Aorta (tissue), 5 donors: ENCODE results near the gene MYCBP2. TPM values are rescaled to one million over a fixed set of nuclear protein-coding genes. Genes with fewer than 3 reads are reported as not detected.

ENCODE experiments used
- ATAC-seq: fragments of 200-7000 bp; cut with Tn5 transposase; one replicate; pipeline ENCODE4 v1.9.1; 2022; ENCODE audit warnings: moderate library complexity; ENCODE audit not compliant: low FRiP score
- DNase-seq, 2 donors: peaks; one replicate each; pipeline ENCODE4 v3.0.0-alpha.2; 2020
- H3K27ac ChIP-seq, 2 donors: one replicate each; pipeline ENCODE4 v1.5.1; 2013; ENCODE audit warnings: low read length in 2 of 2, mild to moderate bottlenecking in 2 of 2, moderate library complexity in 2 of 2, control low read depth in 1 of 2, inconsistent platforms in 1 of 2, low read depth in 1 of 2
- H3K27me3 ChIP-seq, 2 donors: one replicate each; pipeline ENCODE4 v1.6.1; 2013; ENCODE audit warnings: control low read depth in 1 of 2, low read length in 1 of 2, mild to moderate bottlenecking in 1 of 2, moderate library complexity in 1 of 2; ENCODE audit not compliant: insufficient read depth in 2 of 2, control insufficient read depth in 1 of 2
- H3K36me3 ChIP-seq, 2 donors: one replicate each; pipeline ENCODE4 v1.6.1; 2013; ENCODE audit warnings: control low read depth in 1 of 2, low read length in 1 of 2, mild to moderate bottlenecking in 1 of 2; ENCODE audit not compliant: insufficient read depth in 2 of 2, control insufficient read depth in 1 of 2
- H3K4me1 ChIP-seq, 2 donors: one replicate each; pipeline ENCODE4 v1.6.1; 2013; ENCODE audit warnings: low read length in 2 of 2, control low read depth in 1 of 2, mild to moderate bottlenecking in 1 of 2, moderate library complexity in 1 of 2; ENCODE audit not compliant: insufficient read depth in 2 of 2, control insufficient read depth in 1 of 2
- H3K4me3 ChIP-seq, 2 donors: one replicate each; pipeline ENCODE4 v1.5.1; 2013; ENCODE audit warnings: low read length in 2 of 2, control low read depth in 1 of 2, mild to moderate bottlenecking in 1 of 2
- H3K9me3 ChIP-seq: one replicate; pipeline ENCODE4 v1.6.1; 2013; ENCODE audit warnings: mild to moderate bottlenecking, low read length; ENCODE audit not compliant: control insufficient read depth
- WGBS, 2 donors: extraction: QIAGEN DNeasy Blood & Tissue Kit; methylation state at CpG; one replicate each; pipeline ENCODE4 v1.1.7; 2013; 5-methylcytosine and 5-hydroxymethylcytosine counted together
- intact Hi-C, 2 donors: fragments of 100-400 bp; cut with DNase I; formaldehyde crosslinking; loops; one replicate each; pipeline versions ENCODE4 v1.14.2 to v1.15.0; 2022
- polyA plus RNA-seq, 2 donors: library from polyadenylated mRNA; stranded (reverse); fragments of 200-250 nt; gene quantifications; one replicate each; pipeline ENCODE4 v1.2.3, GENCODE V29; 2013
- total RNA-seq, 2 donors: library from RNA; stranded (reverse); fragmentation: NEBNext Ultra II Directional; extraction: Animal tissue kit (Norgen Biotek cat#: 25700); gene quantifications; one replicate each; pipeline ENCODE4 v1.2.1, GENCODE V29; 2021
- donor health status: healthy with polysubstance abuse.
- donor health status: Bipolar disorder and iron deficiency.
- donor health status: DM: no; HTN: no; CAD: no.
- donor health status: DM: no; HTN: no; CAD: no.
- donor health status: DM: yes; HTN: yes; CAD: no.

Gene MYCBP2
- total and polyA plus RNA-seq, 4 donors, result 8.1 to 166 (median 96.1) TPM

DNA sequence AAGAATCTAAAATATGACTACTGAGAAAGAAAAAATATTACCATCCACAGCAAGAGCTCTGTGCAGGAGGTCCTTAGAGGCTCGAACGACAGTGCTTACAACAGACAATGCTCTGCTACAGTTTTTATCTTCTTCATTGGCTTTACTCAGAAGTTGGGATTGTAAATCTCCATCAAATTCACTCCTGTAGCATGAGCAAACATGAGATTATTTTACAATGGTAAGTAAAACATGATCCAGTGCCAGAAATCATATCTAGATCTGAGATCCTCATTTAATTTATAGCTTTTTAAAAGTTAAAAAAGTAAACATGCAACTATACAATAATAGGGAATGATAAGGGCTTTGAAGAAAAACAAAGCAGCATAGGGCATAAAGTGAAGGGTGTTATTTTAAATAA lies 155.4 kb downstream of the MYCBP2 start:
- H3K9me3 ChIP-seq, result no peaks in the 10 kb centered on the region
- no peaks in the 10 kb centered on the region for H3K27me3 ChIP-seq
- peaks cover 0 to 4% of the 10 kb centered on the region in 2 donors for H3K36me3 ChIP-seq
- H3K4me3 ChIP-seq, result no peak overlapping the region
- H3K27ac ChIP-seq, result no peak overlapping the region
- intact Hi-C loops, result no loop called here
- no peaks in the 10 kb centered on the region for H3K4me1 ChIP-seq
- 93 to 96% methylated on average over 2 of the region's 2 CpGs for WGBS, 2 donors
- ATAC-seq (no peak), DNase-seq (no peak)

DNA sequence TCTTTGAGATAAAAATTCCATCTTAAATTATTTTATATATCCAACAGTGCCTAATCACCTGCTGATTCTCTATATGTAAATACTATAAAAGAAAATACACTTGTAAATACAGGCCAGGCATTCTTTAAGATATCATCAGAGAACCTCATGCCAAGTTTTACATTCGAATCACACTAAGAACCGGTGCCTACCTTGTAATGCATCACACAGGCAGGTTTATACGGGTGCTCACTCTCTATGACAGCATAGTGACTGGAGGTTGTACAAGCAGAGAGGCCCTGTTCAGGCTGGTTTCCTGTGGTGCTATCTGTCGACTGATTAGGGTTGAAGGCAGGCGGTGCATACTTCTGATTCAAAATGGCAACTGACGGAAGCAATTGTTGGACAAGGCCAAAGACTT lies 158.7 kb downstream of the MYCBP2 start:
- 90 to 92% methylated on average over 6 of the region's 6 CpGs for WGBS, 2 donors
- Histone ChIP-seq H3K27ac (no peak overlapping the region), H3K4me3 (no peak overlapping the region), H3K36me3 (peaks cover 0 to 4% of the 10 kb centered on the region in 2 donors), H3K4me1 (no peaks in the 10 kb centered on the region), H3K27me3 (no peaks in the 10 kb centered on the region), H3K9me3 (no peaks in the 10 kb centered on the region)
- ATAC-seq, result no peak
- DNase-seq, result no peak
- intact Hi-C loops, result no loop called here

DNA sequence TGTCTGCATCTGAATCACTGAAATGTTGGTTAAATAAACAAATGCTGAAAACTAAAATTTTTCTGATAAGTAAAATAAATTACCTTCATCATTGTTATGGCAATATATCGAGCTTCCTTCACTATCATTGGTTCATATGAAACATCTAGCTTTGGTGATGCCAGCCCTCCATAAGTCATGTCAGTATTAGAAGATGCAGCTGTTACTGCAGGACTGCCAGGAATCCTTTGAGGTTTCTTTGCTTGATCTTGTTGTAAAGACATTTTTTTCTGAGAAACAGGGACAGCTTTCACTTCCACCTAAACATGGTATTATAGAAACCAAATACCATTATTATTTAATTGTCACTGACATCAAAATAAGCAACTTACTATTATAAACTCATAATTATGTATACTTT lies 176.2 kb downstream of the MYCBP2 start:
- H3K4me1 ChIP-seq, result no peaks in the 10 kb centered on the region
- no peaks in the 10 kb centered on the region for H3K9me3 ChIP-seq
- peaks cover 0 to 2% of the 10 kb centered on the region in 2 donors for H3K36me3 ChIP-seq
- H3K27me3 ChIP-seq, result no peaks in the 10 kb centered on the region
- no peak overlapping the region for H3K4me3 ChIP-seq
- ATAC-seq (no peak), DNase-seq (no peak)
- WGBS, 2 donors, result 76 to 81% methylated on average over 1 of the region's 1 CpG
- intact Hi-C loops, result no loop called here
- H3K27ac ChIP-seq, result no peak overlapping the region

DNA sequence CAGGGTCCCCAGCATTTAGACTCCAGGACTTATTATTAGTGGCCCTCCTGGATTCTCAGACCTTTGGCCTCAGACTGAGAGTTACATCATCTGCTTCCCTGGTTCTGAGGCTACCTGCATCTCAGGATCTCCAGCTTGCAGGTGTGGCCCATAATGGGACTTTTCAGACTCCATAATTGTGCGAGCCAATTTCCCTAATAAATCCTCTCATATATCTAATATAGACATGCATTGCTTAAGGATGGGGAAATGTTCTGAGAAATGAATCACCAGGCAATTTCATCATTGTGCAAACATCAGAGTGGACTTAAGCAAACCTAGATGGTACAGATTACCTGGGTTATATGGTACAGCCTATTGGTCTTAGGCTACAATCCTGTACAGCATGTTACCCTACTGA lies 183.5 kb downstream of the MYCBP2 start:
- 95 to 100% methylated on average over 1 of the region's 1 CpG for WGBS, 2 donors
- Histone ChIP-seq H3K4me3 (no peak overlapping the region), H3K27ac (no peak overlapping the region), H3K27me3 (no peaks in the 10 kb centered on the region), H3K36me3 (peaks cover 7% of the 10 kb centered on the region in 2 donors), H3K4me1 (no peaks in the 10 kb centered on the region), H3K9me3 (no peaks in the 10 kb centered on the region)
- DNase-seq (no peak), ATAC-seq (no peak)
- intact Hi-C loops, result no loop called here

DNA sequence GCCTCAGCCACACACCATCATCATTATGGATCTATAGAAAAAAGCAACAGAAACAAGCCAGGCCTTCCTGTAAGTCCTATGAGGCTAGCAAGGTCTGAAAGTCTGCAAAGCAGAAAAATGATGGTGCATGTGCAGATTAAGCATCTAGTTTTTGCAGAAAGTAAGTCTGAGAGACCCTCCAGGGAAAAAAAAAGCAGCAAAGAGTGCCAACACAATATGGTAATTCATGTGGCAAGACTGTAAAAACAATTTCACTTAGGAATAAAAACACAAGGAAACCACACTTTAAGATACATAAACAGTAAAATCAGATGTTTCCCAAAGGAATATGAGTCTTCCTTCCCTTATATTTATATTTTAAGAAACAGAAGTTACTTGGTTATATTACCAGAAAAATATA lies 187.6 kb downstream of the MYCBP2 start:
- Histone ChIP-seq H3K27ac (no peak overlapping the region), H3K9me3 (no peaks in the 10 kb centered on the region), H3K36me3 (peaks cover 7% of the 10 kb centered on the region in 2 donors), H3K27me3 (no peaks in the 10 kb centered on the region), H3K4me1 (no peaks in the 10 kb centered on the region), H3K4me3 (no peak overlapping the region)
- DNase-seq (no peak), ATAC-seq (no peak)
- intact Hi-C loops, result no loop called here

DNA sequence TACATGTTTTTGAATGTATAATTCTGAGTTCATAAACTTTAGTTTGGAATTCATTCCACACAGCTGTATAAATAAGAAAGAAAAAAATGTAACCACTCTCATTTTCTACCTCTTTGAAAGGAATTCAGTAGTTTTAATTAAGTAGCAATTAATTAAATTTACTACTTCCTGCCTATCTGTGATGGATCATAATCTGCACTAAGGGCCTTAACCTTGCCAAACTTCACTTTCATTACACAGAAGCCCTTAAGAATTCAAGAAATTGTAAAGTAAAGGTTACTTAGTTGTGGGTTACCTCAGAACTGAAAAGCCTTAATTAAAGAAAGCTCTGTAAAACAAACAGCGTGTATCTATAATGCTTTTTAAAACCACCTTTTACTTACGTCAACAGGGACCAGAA lies 188.1 kb downstream of the MYCBP2 start:
- Histone ChIP-seq H3K4me1 (no peaks in the 10 kb centered on the region), H3K9me3 (no peaks in the 10 kb centered on the region), H3K27ac (no peak overlapping the region), H3K36me3 (peaks cover 6 to 7% of the 10 kb centered on the region in 2 donors), H3K27me3 (no peaks in the 10 kb centered on the region), H3K4me3 (no peak overlapping the region)
- 93% methylated on average over 2 of the region's 2 CpGs for WGBS, 2 donors
- ATAC-seq (no peak), DNase-seq (no peak)
- intact Hi-C loops, result no loop called here

DNA sequence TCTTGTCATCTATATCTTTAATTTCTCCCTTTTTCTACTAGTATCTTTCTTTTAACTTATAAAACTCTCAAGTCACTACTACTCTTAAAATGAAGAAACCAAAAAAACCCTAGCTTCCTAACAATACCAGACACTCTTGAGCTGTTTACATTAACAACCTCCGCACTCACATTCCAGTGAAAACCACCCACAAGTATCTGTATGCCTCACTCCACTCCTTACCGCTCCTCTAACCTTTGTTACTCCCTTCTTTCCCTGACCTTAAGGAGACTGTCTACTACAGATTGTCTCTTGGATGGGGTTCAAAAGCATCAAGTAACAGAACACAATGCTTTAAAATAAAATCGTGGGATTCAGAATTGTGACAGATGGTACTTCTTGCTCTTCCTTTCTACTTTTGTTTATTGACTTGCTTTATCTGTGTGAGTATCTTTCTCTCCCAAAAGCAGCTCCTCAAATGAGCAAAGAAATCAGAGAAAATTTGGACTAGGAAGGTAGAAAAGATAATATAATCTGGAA lies 189.9 kb downstream of the MYCBP2 start:
- WGBS, 2 donors, result 68 to 72% methylated on average over 3 of the region's 3 CpGs
- no peak for ATAC-seq
- Histone ChIP-seq H3K27me3 (no peaks in the 10 kb centered on the region), H3K9me3 (no peaks in the 10 kb centered on the region), H3K27ac (no peak overlapping the region), H3K4me1 (no peaks in the 10 kb centered on the region), H3K36me3 (peaks cover 2 to 4% of the 10 kb centered on the region in 2 donors), H3K4me3 (no peak overlapping the region)
- intact Hi-C loops, result no loop called here
- DNase-seq, result no peak

DNA sequence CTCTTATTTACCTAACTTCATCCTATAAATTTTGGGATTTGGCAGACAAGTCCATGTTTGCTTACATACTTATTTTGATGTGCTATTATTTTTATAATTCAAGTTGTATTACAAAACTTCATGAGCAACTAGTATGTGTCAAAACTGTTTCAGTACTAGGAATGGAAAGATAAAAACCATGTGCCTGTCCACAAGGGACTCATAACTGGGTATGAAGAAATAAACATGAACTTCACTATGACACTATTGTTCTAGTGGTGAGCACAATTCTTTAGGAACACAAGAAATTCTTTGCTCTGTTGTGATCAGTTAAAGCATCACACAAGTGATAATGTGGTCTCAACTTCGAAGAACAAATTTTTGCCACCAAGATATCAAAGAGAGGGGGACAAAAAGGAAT lies 202.5 kb downstream of the MYCBP2 start:
- ATAC-seq, result no peak
- DNase-seq, result no peak
- Histone ChIP-seq H3K9me3 (no peaks in the 10 kb centered on the region), H3K4me1 (no peaks in the 10 kb centered on the region), H3K27me3 (no peaks in the 10 kb centered on the region), H3K36me3 (peaks cover 0 to 4% of the 10 kb centered on the region in 2 donors), H3K4me3 (no peak overlapping the region), H3K27ac (no peak overlapping the region)
- intact Hi-C loops, result no loop called here
- WGBS, 2 donors, result 85 to 97% methylated on average over 1 of the region's 1 CpG

DNA sequence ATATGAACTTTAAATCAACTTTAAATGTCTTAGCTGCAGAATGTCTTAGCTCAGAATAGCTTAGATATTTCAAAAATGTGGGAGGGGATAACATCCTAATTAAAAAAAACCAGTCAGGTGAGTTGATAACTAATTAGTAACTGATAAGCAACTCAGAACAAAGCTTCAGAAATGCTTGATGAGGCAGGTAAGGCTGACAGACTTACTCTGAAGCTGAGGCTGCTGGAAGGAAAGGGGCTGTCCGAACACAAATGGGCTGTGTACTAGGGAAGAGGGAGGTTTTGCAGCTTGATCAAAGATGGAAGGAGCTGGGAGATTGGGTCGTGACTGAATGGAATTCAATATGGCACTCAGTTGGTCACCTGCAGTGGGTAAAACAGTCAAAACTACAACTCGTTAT lies 208.8 kb downstream of the MYCBP2 start:
- ATAC-seq (no peak), DNase-seq (no peak)
- H3K27ac ChIP-seq, result no peak overlapping the region
- H3K4me3 ChIP-seq, result no peak overlapping the region
- no peaks in the 10 kb centered on the region for H3K27me3 ChIP-seq
- no peaks in the 10 kb centered on the region for H3K9me3 ChIP-seq
- intact Hi-C loops, result no loop called here
- 90 to 92% methylated on average over 3 of the region's 3 CpGs for WGBS, 2 donors
- H3K4me1 ChIP-seq, result peaks cover 2 to 3% of the 10 kb centered on the region in 2 donors
- peaks cover 2 to 6% of the 10 kb centered on the region in 2 donors for H3K36me3 ChIP-seq
